RWPE2 (cell line): ENCODE measurements around the gene PDE4B.

Source experiments
- ATAC-seq: fragments of 200-7000 bp; cut with Tn5 transposase; 3 replicates; pipeline ENCODE4 v1.9.1; 2021; ENCODE audit warnings: low read depth
- DNase-seq: peaks from one replicate; pipeline ENCODE4 v3.0.0-alpha.2; 2020; ENCODE audit warnings: low spot score
- H3K27ac ChIP-seq: fragments of 450-650 bp; 2 replicates; pipeline ENCODE4 v1.5.1; 2017; ENCODE audit warnings: mild to moderate bottlenecking; ENCODE audit not compliant: poor library complexity, severe bottlenecking
- H3K27me3 ChIP-seq: fragments of 250-450 bp; sonication (Bioruptor Pico); 2 replicates; pipeline ENCODE4 v1.5.1; 2021; ENCODE audit warnings: mild to moderate bottlenecking, moderate library complexity; ENCODE audit not compliant: insufficient read depth, poor library complexity, severe bottlenecking
- H3K36me3 ChIP-seq: fragments of 250-450 bp; sonication (Bioruptor Pico); 2 replicates; pipeline ENCODE4 v1.5.1; 2020; ENCODE audit warnings: low read depth, mild to moderate bottlenecking, moderate library complexity
- H3K4me1 ChIP-seq: fragments of 250-450 bp; sonication (Bioruptor Pico); 2 replicates; pipeline ENCODE4 v1.5.1; 2021; ENCODE audit warnings: mild to moderate bottlenecking, moderate library complexity; ENCODE audit not compliant: insufficient read depth, poor library complexity, severe bottlenecking
- H3K4me3 ChIP-seq: fragments of 250-450 bp; sonication (Bioruptor Pico); 2 replicates; pipeline ENCODE4 v1.5.1; 2021; ENCODE audit warnings: mild to moderate bottlenecking, moderate library complexity; ENCODE audit not compliant: severe bottlenecking
- H3K9me3 ChIP-seq: fragments of 250-450 bp; sonication (Bioruptor Pico); 2 replicates; pipeline ENCODE4 v1.5.1; 2021; ENCODE audit warnings: mild to moderate bottlenecking, moderate library complexity; ENCODE audit not compliant: severe bottlenecking
- TF ChIP-seq, protein P1 (sequence below): fragments of 450-650 bp; IDR thresholded peaks from one replicate; pipeline ENCODE4 v1.5.1; 2017; ENCODE audit warnings: mild to moderate bottlenecking, moderate library complexity; ENCODE audit not compliant: poor library complexity, severe bottlenecking

The PDE4B gene

GRCh38 chr1:66078412-66078811, 285.7 kb downstream of the PDE4B start:
- Histone ChIP-seq H3K36me3 (no peaks in the 10 kb centered on the region), H3K27me3 (peaks cover 3% of the 10 kb centered on the region), H3K27ac (no peak overlapping the region), H3K4me3 (no peak overlapping the region), H3K9me3 (no peaks in the 10 kb centered on the region), H3K4me1 (no peaks in the 10 kb centered on the region)
- DNase-seq (no peak), ATAC-seq (no peak)
- TF ChIP-seq, protein P1, sequence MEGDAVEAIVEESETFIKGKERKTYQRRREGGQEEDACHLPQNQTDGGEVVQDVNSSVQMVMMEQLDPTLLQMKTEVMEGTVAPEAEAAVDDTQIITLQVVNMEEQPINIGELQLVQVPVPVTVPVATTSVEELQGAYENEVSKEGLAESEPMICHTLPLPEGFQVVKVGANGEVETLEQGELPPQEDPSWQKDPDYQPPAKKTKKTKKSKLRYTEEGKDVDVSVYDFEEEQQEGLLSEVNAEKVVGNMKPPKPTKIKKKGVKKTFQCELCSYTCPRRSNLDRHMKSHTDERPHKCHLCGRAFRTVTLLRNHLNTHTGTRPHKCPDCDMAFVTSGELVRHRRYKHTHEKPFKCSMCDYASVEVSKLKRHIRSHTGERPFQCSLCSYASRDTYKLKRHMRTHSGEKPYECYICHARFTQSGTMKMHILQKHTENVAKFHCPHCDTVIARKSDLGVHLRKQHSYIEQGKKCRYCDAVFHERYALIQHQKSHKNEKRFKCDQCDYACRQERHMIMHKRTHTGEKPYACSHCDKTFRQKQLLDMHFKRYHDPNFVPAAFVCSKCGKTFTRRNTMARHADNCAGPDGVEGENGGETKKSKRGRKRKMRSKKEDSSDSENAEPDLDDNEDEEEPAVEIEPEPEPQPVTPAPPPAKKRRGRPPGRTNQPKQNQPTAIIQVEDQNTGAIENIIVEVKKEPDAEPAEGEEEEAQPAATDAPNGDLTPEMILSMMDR, result no peak

GRCh38 chr1:66083003-66083402, 290.3 kb downstream of the PDE4B start:
- H3K27me3 ChIP-seq, result peaks cover 3% of the 10 kb centered on the region
- H3K9me3 ChIP-seq, result no peaks in the 10 kb centered on the region
- H3K36me3 ChIP-seq, result no peaks in the 10 kb centered on the region
- DNase-seq (no peak), ATAC-seq (no peak)
- H3K27ac ChIP-seq, result no peak overlapping the region
- H3K4me3 ChIP-seq, result no peak overlapping the region
- TF ChIP-seq, protein P1, result no peak
- no peaks in the 10 kb centered on the region for H3K4me1 ChIP-seq

GRCh38 chr1:66084442-66084841, 291.7 kb downstream of the PDE4B start:
- peaks cover 3% of the 10 kb centered on the region for H3K27me3 ChIP-seq
- H3K4me3 ChIP-seq, result no peak overlapping the region
- ATAC-seq (no peak), DNase-seq (no peak)
- no peaks in the 10 kb centered on the region for H3K36me3 ChIP-seq
- H3K27ac ChIP-seq, result no peak overlapping the region
- no peaks in the 10 kb centered on the region for H3K4me1 ChIP-seq
- TF ChIP-seq, protein P1, result no peak
- H3K9me3 ChIP-seq, result no peaks in the 10 kb centered on the region

DNA sequence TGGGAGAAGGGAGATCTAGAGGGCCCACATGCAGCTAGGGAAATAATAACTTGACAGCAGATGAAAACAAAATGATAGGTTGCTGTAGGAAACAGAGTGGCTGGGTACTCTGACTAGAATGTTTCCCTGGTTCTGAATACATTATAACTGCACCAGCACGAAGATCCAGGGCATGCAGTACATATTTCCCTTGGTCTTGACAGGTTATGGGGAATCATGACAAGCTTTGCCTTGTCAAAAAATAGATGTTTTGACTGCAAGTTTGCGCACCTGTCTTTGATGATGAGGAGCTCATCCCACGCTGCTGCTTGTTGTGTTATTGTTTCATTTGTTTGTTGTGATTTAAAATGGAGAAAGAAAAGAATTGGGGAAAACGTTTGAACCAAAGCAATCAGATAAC, 292.9 kb downstream of the PDE4B start:
- no peak overlapping the region for H3K27ac ChIP-seq
- TF ChIP-seq, protein P1, result no peak
- no peaks in the 10 kb centered on the region for H3K27me3 ChIP-seq
- no peaks in the 10 kb centered on the region for H3K36me3 ChIP-seq
- no peak overlapping the region for H3K4me3 ChIP-seq
- H3K9me3 ChIP-seq, result no peaks in the 10 kb centered on the region
- no peaks in the 10 kb centered on the region for H3K4me1 ChIP-seq
- no peak for DNase-seq
- ATAC-seq, result no peak

- DNase-seq, result no peak
- no peak overlapping the region for H3K27ac ChIP-seq
- no peak for ATAC-seq
- H3K27me3 ChIP-seq, result no peaks in the 10 kb centered on the region
- H3K36me3 ChIP-seq, result no peaks in the 10 kb centered on the region
- no peak overlapping the region for H3K4me3 ChIP-seq
- H3K9me3 ChIP-seq, result no peaks in the 10 kb centered on the region
- H3K4me1 ChIP-seq, result no peaks in the 10 kb centered on the region
- TF ChIP-seq, protein P1, result no peak
These were observed 296.1 kb downstream of the PDE4B start for GRCh38 chr1:66088787-66089186.
